Trophoblast cell (in vitro differentiated cells and primary cell): ENCODE measurements around the gene GREM2.
A peak's percentile ranks its signal among the peaks of the same experiment; 100 is the strongest.

Source experiments
- DNase-seq, 2 donors: peaks; one replicate each; pipeline ENCODE4 v3.0.0-alpha.2; 2016
- H2AFZ ChIP-seq: 2 replicates; pipeline ENCODE4 v1.6.1; 2013; ENCODE audit warnings: low read length, moderate library complexity, mild to moderate bottlenecking; ENCODE audit not compliant: insufficient read depth, poor library complexity
- H2AK5ac ChIP-seq: 2 replicates; pipeline ENCODE4 v1.6.1; 2013; ENCODE audit warnings: mild to moderate bottlenecking, low read length
- H2BK120ac ChIP-seq: 2 replicates; pipeline ENCODE4 v1.6.1; 2013; ENCODE audit warnings: low read length, mild to moderate bottlenecking, moderate library complexity; ENCODE audit not compliant: insufficient read depth, poor library complexity
- H2BK12ac ChIP-seq: 2 replicates; pipeline ENCODE4 v1.6.1; 2013; ENCODE audit warnings: mild to moderate bottlenecking, low read length, moderate library complexity
- H2BK5ac ChIP-seq: 2 replicates; pipeline ENCODE4 v1.6.1; 2013; ENCODE audit warnings: low read length, low read depth, moderate library complexity, mild to moderate bottlenecking; ENCODE audit not compliant: poor library complexity
- H3K14ac ChIP-seq: 2 replicates; pipeline ENCODE4 v1.6.1; 2013; ENCODE audit warnings: mild to moderate bottlenecking, low read length
- H3K18ac ChIP-seq: 2 replicates; pipeline ENCODE4 v1.6.1; 2013; ENCODE audit warnings: mild to moderate bottlenecking, low read length
- H3K23ac ChIP-seq: 2 replicates; pipeline ENCODE4 v1.6.1; 2013; ENCODE audit warnings: low read length
- H3K27ac ChIP-seq: 2 replicates; pipeline ENCODE4 v1.5.1; 2013; ENCODE audit warnings: low read depth, mild to moderate bottlenecking, inconsistent platforms, low read length, moderate library complexity
- H3K27me3 ChIP-seq: 2 replicates; pipeline ENCODE4 v1.6.1; 2013; ENCODE audit warnings: inconsistent platforms, mild to moderate bottlenecking, low read length, moderate library complexity; ENCODE audit not compliant: insufficient read depth
- H3K36me3 ChIP-seq, 2 experiments: 1 replicate in 1 of 2; 2 replicates in 1 of 2; pipeline ENCODE4 v1.6.1; 2013; ENCODE audit warnings: low read length in 2 of 2, mild to moderate bottlenecking in 2 of 2, moderate library complexity in 1 of 2; ENCODE audit not compliant: insufficient read depth in 2 of 2, control insufficient read depth in 1 of 2
- H3K4ac ChIP-seq: 2 replicates; pipeline ENCODE4 v1.6.1; 2013; ENCODE audit warnings: low read depth, mild to moderate bottlenecking, low read length, moderate library complexity
- H3K4me1 ChIP-seq, 2 experiments: 1 replicate in 1 of 2; 2 replicates in 1 of 2; pipeline ENCODE4 v1.6.1; 2013; ENCODE audit warnings: low read length in 2 of 2, mild to moderate bottlenecking in 2 of 2, moderate library complexity in 1 of 2; ENCODE audit not compliant: insufficient read depth in 2 of 2, control insufficient read depth in 1 of 2
- H3K4me2 ChIP-seq: 2 replicates; pipeline ENCODE4 v1.6.1; 2013; ENCODE audit warnings: inconsistent platforms, mild to moderate bottlenecking, low read length, moderate library complexity
- H3K4me3 ChIP-seq: 2 replicates; pipeline ENCODE4 v1.5.1; 2013; ENCODE audit warnings: mild to moderate bottlenecking, low read depth, low read length, inconsistent platforms
- H3K79me1 ChIP-seq: one replicate; pipeline ENCODE4 v1.6.1; 2013; ENCODE audit warnings: low read length
- H3K79me2 ChIP-seq: 2 replicates; pipeline ENCODE4 v1.6.1; 2013; ENCODE audit warnings: low read length, mild to moderate bottlenecking; ENCODE audit not compliant: control insufficient read depth, insufficient read depth, poor library complexity
- H3K9ac ChIP-seq: 2 replicates; pipeline ENCODE4 v1.6.1; 2013; ENCODE audit warnings: mild to moderate bottlenecking, low read length
- H3K9me3 ChIP-seq: 2 replicates; pipeline ENCODE4 v1.6.1; 2013; ENCODE audit warnings: low read depth, mild to moderate bottlenecking, control low read depth, inconsistent platforms, low read length; ENCODE audit not compliant: insufficient read depth
- H4K12ac ChIP-seq: 2 replicates; pipeline ENCODE4 v1.6.1; 2013; ENCODE audit warnings: low read depth, mild to moderate bottlenecking, low read length, moderate library complexity
- H4K8ac ChIP-seq: 2 replicates; pipeline ENCODE4 v1.6.1; 2013; ENCODE audit warnings: low read depth, mild to moderate bottlenecking, low read length, moderate library complexity
- H4K91ac ChIP-seq: one replicate; pipeline ENCODE4 v1.6.1; 2013; ENCODE audit warnings: low read depth, mild to moderate bottlenecking, low read length, moderate library complexity
- WGBS: extraction: QIAGEN DNeasy Blood & Tissue Kit; methylation state at CpG from one replicate; pipeline ENCODE4 v1.1.7; 2013; ENCODE audit warnings: missing lambda C conversion rate; ENCODE audit not compliant: insufficient read length, insufficient coverage; ENCODE audit errors: extremely low coverage; 5-methylcytosine and 5-hydroxymethylcytosine counted together

The GREM2 gene

DNA sequence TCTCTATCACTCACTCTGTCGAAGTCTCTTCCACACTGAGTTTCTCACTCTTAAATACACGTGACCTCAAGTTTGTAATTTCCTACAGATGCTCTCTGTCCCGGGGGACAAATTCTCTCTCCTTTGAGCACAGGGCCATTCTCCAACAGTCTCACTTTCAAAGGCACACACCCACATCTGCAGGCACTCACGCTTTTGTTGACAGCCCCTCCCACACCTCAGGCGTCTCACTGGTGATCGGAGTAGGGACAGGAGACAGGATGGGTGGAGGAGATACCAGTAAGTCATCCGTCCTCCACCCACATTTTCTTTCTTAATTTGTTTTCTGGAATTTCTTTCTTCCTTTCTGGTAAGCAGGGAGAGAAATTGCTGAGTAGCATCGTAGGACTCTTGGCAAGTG, 40.6 kb upstream of the GREM2 start:
- Histone ChIP-seq H3K23ac (no peak overlapping the region), H3K14ac (no peak overlapping the region), H3K4me3 (no peak overlapping the region), H4K91ac (no peak overlapping the region), H3K4me1 (peaks cover 0 to 4% of the 10 kb centered on the region in 2 experiments), H2BK12ac (no peak overlapping the region), H3K4ac (no peak overlapping the region), H3K4me2 (no peak overlapping the region), H3K18ac (no peak overlapping the region), H2AK5ac (no peak overlapping the region), H3K79me2 (no peaks in the 10 kb centered on the region), H2AFZ (no peak overlapping the region), H3K9ac (no peak overlapping the region), H3K9me3 (no peaks in the 10 kb centered on the region), H2BK5ac (no peak overlapping the region), H3K27ac (no peak overlapping the region), H3K36me3 (no peaks in the 10 kb centered on the region), H4K12ac (no peak overlapping the region), H3K27me3 (no peaks in the 10 kb centered on the region), H4K8ac (no peak overlapping the region), H2BK120ac (no peak overlapping the region), H3K79me1 (peaks cover under 1% of the 10 kb centered on the region)
- no CpG with 5 or more reads among the region's 8 CpGs for WGBS
- no peak for DNase-seq

- no peak overlapping the region for H2AFZ ChIP-seq
- no peak for DNase-seq
- no peak overlapping the region for H4K12ac ChIP-seq
- H3K36me3 ChIP-seq, result no peaks in the 10 kb centered on the region
- no peaks in the 10 kb centered on the region for H3K79me2 ChIP-seq
- H3K27me3 ChIP-seq, result no peaks in the 10 kb centered on the region
- peaks cover 0 to 7% of the 10 kb centered on the region in 2 experiments for H3K4me1 ChIP-seq
- no peak overlapping the region for H3K4ac ChIP-seq
- H3K4me3 ChIP-seq, result no peak overlapping the region
- H3K9ac ChIP-seq, result no peak overlapping the region
- no peak overlapping the region for H4K8ac ChIP-seq
- no peaks in the 10 kb centered on the region for H3K9me3 ChIP-seq
- H2BK120ac ChIP-seq, result no peak overlapping the region
- no peak overlapping the region for H3K23ac ChIP-seq
- no peak overlapping the region for H3K4me2 ChIP-seq
- H3K14ac ChIP-seq, result no peak overlapping the region
- no peak overlapping the region for H4K91ac ChIP-seq
- peaks cover 2% of the 10 kb centered on the region for H3K79me1 ChIP-seq
- no peak overlapping the region for H3K18ac ChIP-seq
- H3K27ac ChIP-seq, result no peak overlapping the region
- H2BK12ac ChIP-seq, result no peak overlapping the region
- H2AK5ac ChIP-seq, result no peak overlapping the region
- H2BK5ac ChIP-seq, result no peak overlapping the region
These were observed 38.9 kb upstream of the GREM2 start for GRCh38 chr1:240650877-240651276.

DNA sequence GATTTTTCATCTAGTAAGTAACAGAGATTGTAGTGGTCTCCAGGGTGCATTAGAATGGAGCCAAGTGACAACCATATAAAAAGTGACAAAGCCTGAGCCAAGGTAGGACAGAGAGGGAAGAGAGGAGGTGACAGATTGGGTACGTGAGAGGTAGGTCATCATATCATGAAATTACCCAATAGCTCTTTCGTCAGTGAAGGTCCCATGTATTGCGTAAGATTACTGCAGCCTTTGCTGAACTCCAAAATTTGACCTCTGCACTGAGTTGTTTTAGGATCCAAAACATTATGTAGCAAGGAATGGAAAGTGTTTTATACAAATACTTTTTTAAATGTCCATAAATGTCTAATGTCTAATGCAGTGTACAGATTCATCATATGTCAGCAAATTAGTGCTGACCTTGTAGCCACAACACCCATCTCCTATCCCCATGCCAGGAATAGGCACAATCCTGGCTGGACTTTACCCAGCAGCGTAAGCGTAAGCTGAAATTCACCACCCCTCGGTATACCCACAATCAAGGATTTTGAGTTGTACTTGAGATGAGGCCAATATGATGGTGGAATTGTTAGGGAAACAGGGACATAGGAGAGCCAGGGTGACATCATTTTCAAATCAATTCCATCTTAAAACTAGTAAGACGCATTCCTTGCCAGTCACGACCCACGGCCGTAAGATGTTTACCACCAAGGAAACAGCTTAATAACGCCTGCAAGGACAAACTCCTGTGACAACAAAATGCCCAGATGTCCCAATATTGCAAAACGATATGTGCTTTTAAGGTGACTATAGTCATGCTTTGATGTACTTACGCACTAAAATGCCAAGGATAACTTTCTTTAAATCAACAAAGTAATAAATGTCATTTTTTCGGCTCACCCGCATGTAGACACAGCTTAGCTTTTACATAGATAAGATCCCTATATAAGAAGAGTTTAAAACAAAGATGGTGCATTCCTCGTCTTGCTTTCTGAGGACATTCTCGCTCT, 38.1 kb upstream of the GREM2 start:
- no peaks in the 10 kb centered on the region for H3K27me3 ChIP-seq
- H3K9me3 ChIP-seq, result no peaks in the 10 kb centered on the region
- no peak overlapping the region for H4K12ac ChIP-seq
- no peak overlapping the region for H2AK5ac ChIP-seq
- H2BK120ac ChIP-seq, result no peak overlapping the region
- H3K4me1 ChIP-seq, result peaks cover 2 to 9% of the 10 kb centered on the region in 2 experiments
- no CpG with 5 or more reads among the region's 17 CpGs for WGBS
- peak overlapping the region; percentile 74 for H2BK5ac ChIP-seq
- H3K4me2 ChIP-seq, result no peak overlapping the region
- peaks cover 2% of the 10 kb centered on the region for H3K79me1 ChIP-seq
- H3K14ac ChIP-seq, result no peak overlapping the region
- no peak overlapping the region for H3K23ac ChIP-seq
- peak overlapping the region; percentile 7 for H4K91ac ChIP-seq
- no peak overlapping the region for H4K8ac ChIP-seq
- no peak overlapping the region for H3K9ac ChIP-seq
- H3K4ac ChIP-seq, result no peak overlapping the region
- no peaks in the 10 kb centered on the region for H3K36me3 ChIP-seq
- no peak overlapping the region for H2AFZ ChIP-seq
- H2BK12ac ChIP-seq, result no peak overlapping the region
- H3K79me2 ChIP-seq, result no peaks in the 10 kb centered on the region
- peak; percentile 88 to 98 for DNase-seq
- peak overlapping the region; percentile 22 for H3K27ac ChIP-seq
- H3K4me3 ChIP-seq, result no peak overlapping the region
- H3K18ac ChIP-seq, result no peak overlapping the region

GRCh38 chr1:240646571-240647240, 34.8 kb upstream of the GREM2 start:
- WGBS, result no CpG with 5 or more reads among the region's 7 CpGs
- H2BK5ac ChIP-seq, result no peak overlapping the region

More at GRCh38 chr1:240646571-240647240, 34.8 kb upstream of the GREM2 start:
- Histone ChIP-seq H3K4me3 (no peak overlapping the region), H3K4ac (no peak overlapping the region), H3K14ac (no peak overlapping the region), H3K79me2 (no peaks in the 10 kb centered on the region), H2BK120ac (no peak overlapping the region), H3K23ac (no peak overlapping the region), H3K4me1 (peaks cover 2 to 14% of the 10 kb centered on the region in 2 experiments), H3K27me3 (no peaks in the 10 kb centered on the region), H3K4me2 (no peak overlapping the region), H3K18ac (no peak overlapping the region), H3K27ac (no peak overlapping the region), H2AK5ac (no peak overlapping the region), H3K79me1 (peaks cover 6% of the 10 kb centered on the region), H2AFZ (no peak overlapping the region), H3K9ac (no peak overlapping the region), H4K12ac (no peak overlapping the region), H3K36me3 (no peaks in the 10 kb centered on the region), H3K9me3 (no peaks in the 10 kb centered on the region), H4K8ac (no peak overlapping the region), H4K91ac (no peak overlapping the region), H2BK12ac (no peak overlapping the region)
- peak; percentile 59 to 83 for DNase-seq
